Germinal center (tissue), 1 donor: ENCODE results near the gene AKAP8.
"Not testable (repeated sequence)": the region's sequence is repeated elsewhere in the genome, so short reads cannot be mapped to it uniquely, and the experiment has no call there.

ENCODE experiments used
- DNase-seq: peaks from one replicate; pipeline ENCODE4 v3.0.0; 2012; ENCODE audit warnings: mixed read lengths, low spot score

The AKAP8 gene

GRCh38 chr19:15379083-15379998, at the start of gene AKAP8:
TSS of gene AKAP8 (minus strand) at chr19:15379787. CDS start at chr19:15379731, 56 bp downstream.
- DNase-seq: peak; percentile 100

DNA sequence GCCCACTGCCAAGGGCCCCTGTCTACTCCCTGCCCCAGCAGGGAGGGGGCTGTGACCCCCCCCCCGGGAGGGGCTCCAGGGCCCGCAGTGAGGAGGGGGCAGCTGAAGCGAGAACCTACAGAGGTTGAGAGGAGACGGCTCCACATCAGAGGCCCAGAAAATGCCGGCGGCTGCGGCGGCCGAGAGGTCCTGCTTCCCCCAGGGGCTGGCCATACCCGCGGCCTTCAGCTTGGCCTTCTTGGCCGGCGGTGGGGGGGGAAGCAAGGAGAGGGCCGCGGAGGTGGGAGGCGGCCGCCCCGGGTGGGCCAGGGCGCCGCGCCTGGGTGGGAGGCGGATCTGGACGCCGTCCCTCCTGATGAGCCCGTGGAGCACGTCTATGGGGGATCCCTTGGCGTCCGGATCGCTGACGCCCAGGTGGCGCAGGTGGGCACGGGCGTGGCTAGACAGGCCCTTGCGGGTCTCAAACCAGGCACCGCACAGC, 48.4 kb upstream of the AKAP8 start:
- DNase-seq: no peak

DNA sequence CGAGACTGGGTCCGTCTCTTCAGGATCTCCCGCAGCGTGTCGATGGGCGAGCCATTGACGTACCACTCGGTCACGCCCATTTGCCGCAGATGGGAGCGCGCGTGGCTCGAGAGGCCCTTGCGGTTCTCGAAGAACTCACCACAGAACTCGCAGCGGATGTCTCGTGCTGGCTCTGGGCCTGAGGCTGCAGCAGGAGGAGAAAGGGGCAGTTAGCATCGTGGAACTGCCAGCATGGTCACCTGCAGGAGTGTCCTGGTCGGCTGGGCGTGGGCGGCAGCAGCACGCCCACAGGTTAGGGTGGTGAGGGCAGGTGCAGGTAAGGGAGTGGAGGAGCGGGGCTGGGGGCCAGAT, 47.7 kb upstream of the AKAP8 start:
- no peak for DNase-seq

GRCh38 chr19:15426485-15427349, 47.1 kb upstream of the AKAP8 start:
- no peak for DNase-seq

- no peak for DNase-seq
Measured at GRCh38 chr19:15425321-15425950, 45.8 kb upstream of the AKAP8 start.

DNA sequence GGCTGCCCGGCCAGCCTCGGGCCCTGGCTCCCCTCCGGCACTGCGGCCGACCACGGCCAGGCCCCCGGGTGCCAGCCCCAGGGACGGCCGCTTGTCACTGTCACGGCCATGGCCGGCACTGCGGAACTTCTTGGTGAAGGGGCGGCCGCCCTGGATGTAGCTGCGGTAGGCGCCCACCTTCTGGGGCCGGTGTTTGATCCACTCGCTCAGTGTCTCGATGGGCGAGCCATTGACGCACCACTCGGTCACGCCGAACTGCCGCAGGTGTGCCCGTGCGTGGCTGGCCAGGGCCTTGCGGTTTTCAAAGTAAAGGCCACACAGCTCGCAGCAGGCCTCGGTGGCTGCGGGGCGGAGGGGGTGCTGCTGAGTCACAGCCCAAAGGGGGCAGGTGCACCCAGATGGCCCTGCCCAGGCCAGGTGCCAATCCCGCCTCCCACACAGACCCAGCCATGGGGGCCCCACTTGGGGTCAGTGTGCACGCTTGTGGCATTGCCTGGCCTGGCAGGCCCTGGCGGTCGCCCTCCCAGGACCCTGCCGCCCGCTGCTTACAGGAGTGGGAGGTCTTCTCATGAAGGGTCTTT, 45.2 kb upstream of the AKAP8 start:
- DNase-seq: no peak

- no peak for DNase-seq
Measured at GRCh38 chr19:15424121-15424520, 44.5 kb upstream of the AKAP8 start.

GRCh38 chr19:15423130-15423529, 43.5 kb upstream of the AKAP8 start:
- DNase-seq: no peak

GRCh38 chr19:15422296-15423075, 42.9 kb upstream of the AKAP8 start:
- DNase-seq: no peak

GRCh38 chr19:15421721-15422260, 42.2 kb upstream of the AKAP8 start:
- no peak for DNase-seq

DNA sequence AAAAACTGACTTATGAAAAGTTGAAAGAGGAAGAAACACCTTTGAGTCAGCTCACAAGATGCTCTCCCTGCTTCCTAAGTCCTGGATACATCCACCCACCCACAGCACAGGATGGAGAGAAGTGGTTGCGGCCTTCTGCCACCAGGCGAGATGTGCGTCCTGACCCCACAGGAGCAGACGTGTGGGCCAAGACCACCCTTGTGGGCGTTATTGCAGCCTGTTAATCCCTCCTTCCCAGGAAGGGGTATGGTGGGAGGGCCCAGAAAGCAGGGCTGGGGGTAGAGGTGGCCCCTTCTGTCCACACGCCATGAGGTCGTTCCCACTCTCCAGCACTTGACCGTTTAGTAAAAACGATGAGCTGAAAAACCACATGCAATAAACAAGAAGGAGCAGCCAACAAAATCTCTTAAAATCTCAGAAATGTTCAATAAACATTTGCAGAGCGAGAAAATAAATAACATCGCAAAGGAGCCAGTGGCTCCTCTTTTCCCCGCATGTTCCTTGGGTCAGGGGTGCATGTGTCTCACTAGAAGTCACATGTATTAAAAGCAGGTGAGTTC, 41.6 kb upstream of the AKAP8 start:
- DNase-seq: no peak

DNA sequence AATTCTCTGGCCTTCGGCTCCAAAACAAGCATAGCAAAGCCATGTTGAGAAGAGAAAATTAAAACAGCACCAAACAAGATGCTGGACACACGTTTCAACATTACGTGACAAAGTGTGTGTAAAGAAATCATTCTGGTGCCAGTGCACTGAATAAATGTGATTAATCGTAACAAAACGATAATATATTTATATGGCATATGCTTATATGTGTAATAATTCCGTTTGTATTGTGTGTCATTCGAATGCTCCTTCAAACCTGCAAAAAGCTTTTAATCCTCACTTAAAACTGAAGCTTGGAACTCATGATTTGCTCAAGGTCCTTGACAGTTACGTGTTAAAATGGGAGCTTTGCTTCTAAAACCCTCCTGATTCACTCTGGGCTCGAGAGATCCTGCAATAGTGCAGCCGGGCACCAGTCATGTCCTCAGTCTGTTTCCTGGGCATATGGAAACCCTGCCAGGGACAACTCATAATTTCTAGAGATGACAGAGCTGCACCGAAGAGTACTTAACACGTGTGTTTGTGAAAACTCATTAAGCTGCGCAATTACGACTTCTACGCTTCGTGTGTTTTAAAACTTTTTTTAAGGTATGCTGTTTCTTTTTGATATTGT, 39.9 kb upstream of the AKAP8 start:
- DNase-seq: no peak

GRCh38 chr19:15418579-15419412, 39.2 kb upstream of the AKAP8 start, which contains the start of gene AKAP8L:
TSS of gene AKAP8L (minus strand) at chr19:15418988. CDS start at chr19:15418923, 65 bp downstream.
- peak; percentile 100 for DNase-seq

DNA sequence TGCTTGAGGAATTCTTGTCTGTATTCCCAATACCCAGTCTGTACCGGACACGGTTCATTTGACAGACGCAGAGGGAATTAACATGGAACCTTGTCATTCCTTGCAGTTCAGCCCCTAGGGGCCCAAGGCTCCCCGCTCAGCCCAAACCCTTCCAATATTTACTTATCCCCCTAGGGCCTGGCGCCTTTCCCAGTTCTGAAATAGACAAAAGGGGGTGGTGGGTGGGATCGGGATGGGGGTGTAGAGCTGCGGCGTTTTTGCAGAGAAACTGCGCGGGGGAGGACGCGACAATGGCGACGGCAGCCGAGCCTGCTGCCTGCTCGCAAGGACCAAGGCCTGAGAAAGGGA, 38.6 kb upstream of the AKAP8 start:
- no peak for DNase-seq

GRCh38 chr19:15417699-15418098, 38.1 kb upstream of the AKAP8 start:
- DNase-seq: no peak

DNA sequence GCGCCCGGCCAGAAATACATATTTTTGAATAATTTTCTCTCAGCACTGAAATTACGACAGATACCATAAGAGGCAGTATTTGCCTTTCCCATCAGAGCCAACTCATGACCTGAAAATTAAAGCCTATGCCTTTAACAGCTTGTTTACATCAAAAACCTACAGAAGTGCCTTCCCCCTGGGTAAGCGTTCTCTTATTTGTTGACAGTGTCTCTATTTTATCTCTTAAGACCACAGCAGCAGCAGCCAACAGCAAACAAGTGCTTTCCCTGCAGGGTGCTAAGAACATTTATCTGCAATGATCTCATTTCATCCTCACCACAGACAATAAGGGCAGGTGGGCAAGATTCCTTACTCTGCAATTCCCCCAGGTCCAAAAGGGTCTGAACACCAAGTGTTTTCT, 33.2 kb upstream of the AKAP8 start:
- DNase-seq: no peak

DNA sequence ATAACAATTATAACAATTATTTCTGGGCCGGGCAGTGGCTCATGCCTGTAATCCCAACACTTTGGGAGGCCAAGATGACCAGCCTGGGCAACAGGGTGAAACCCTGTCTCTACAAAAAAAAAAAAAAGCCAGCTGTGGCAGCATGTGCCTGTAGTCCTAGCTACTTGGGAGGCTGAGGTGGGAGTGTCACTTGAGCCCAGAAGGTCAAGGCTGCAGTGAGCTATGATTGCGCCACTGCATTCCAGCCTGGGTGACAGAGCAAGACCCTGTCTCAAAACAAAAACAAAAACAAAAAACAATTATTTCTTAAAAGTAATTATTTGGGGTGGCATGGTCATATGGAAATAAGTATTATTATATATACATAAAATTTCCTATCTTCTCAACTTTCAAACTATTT, 31.8 kb upstream of the AKAP8 start:
- not testable (repeated sequence) for DNase-seq

GRCh38 chr19:15404780-15405211, 25.2 kb upstream of the AKAP8 start:
- no peak for DNase-seq

GRCh38 chr19:15404097-15404779, 24.7 kb upstream of the AKAP8 start:
- DNase-seq: no peak
